Thymus (tissue), 11 donors: ENCODE measurements around the gene RAB20. TPM values are rescaled to one million over a fixed set of nuclear protein-coding genes. Genes with fewer than 3 reads are reported as not detected.
"Not testable (repeated sequence)": the region's sequence is repeated elsewhere in the genome, so short reads cannot be mapped to it uniquely, and the experiment has no call there.

Source experiments
- DNase-seq, 9 donors: peaks; one replicate each; pipeline ENCODE4 v3.0.0-alpha.2; 2013; ENCODE audit warnings: low spot score in 9 of 9, low read depth in 6 of 9, missing footprints in 1 of 9
- H3K27ac ChIP-seq, 2 donors: one replicate each; pipeline ENCODE4 v1.5.1; 2013; ENCODE audit warnings: control low read depth in 1 of 2, low read depth in 1 of 2, low read length in 1 of 2, mild to moderate bottlenecking in 1 of 2, moderate library complexity in 1 of 2
- H3K27me3 ChIP-seq, 2 donors: one replicate each; pipeline ENCODE4 v1.5.1; 2013; ENCODE audit warnings: low read length in 1 of 2; ENCODE audit not compliant: control insufficient read depth in 2 of 2, insufficient read depth in 1 of 2
- H3K36me3 ChIP-seq, 2 donors: one replicate each; pipeline ENCODE4 v1.5.1; 2013; ENCODE audit warnings: low read length in 1 of 2, mild to moderate bottlenecking in 1 of 2, moderate library complexity in 1 of 2; ENCODE audit not compliant: control insufficient read depth in 2 of 2, insufficient read depth in 2 of 2
- H3K4me1 ChIP-seq, 2 donors: one replicate each; pipeline ENCODE4 v1.5.1; 2013; ENCODE audit warnings: low read length in 2 of 2; ENCODE audit not compliant: control insufficient read depth in 2 of 2, insufficient read depth in 2 of 2
- H3K4me3 ChIP-seq, 2 donors: one replicate each; pipeline ENCODE4 v1.5.1; 2013; ENCODE audit warnings: low read length in 2 of 2, control low read depth in 1 of 2, mild to moderate bottlenecking in 1 of 2
- H3K9me3 ChIP-seq, 2 donors: one replicate each; pipeline ENCODE4 v1.5.1; 2013; ENCODE audit warnings: low read length in 1 of 2, mild to moderate bottlenecking in 1 of 2; ENCODE audit not compliant: control insufficient read depth in 2 of 2, insufficient read depth in 1 of 2
- WGBS: extraction: QIAGEN DNeasy Blood & Tissue Kit; methylation state at CpG from one replicate; pipeline ENCODE4 v1.1.7; 2013; 5-methylcytosine and 5-hydroxymethylcytosine counted together
- polyA plus RNA-seq: library from polyadenylated mRNA; stranded (reverse); fragments of 200-250 nt; gene quantifications from one replicate; pipeline ENCODE4 v1.2.3, GENCODE V29; 2013
- total RNA-seq: library from RNA; stranded (reverse); fragments of 120-200 nt; gene quantifications from one replicate; pipeline ENCODE4 v1.2.4, GENCODE V29; 2013
- donor health status: healthy.

The RAB20 gene
- total and polyA plus RNA-seq, 2 donors, result 4.8 to 18.5 TPM

DNA sequence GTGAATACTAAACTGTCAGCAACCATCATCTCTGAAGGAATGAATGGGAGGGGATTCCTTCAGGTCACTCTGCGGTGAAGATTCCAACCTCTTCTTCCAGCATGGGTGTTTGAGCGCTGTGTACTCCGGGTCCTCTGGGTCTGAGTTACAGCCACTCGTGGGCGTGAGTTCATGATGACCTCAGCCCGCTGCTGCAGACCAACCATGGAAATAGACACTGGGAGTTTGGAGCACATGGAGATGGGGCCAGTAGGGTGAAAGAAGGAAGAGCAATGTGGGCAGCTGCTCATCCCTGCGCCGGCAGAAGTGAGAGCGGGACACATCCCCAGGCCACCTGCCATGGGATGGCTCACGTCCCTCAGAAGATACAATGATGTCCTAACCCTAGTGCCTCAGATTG, 16.8 kb upstream of the RAB20 start:
- no peak for DNase-seq
- Histone ChIP-seq H3K27me3 (peaks cover 0 to 21% of the 10 kb centered on the region in 2 donors), H3K36me3 (no peaks in the 10 kb centered on the region), H3K4me3 (no peak overlapping the region), H3K4me1 (no peaks in the 10 kb centered on the region), H3K9me3 (no peaks in the 10 kb centered on the region), H3K27ac (no peak overlapping the region)
- 89% methylated on average over 10 of the region's 10 CpGs for WGBS

DNA sequence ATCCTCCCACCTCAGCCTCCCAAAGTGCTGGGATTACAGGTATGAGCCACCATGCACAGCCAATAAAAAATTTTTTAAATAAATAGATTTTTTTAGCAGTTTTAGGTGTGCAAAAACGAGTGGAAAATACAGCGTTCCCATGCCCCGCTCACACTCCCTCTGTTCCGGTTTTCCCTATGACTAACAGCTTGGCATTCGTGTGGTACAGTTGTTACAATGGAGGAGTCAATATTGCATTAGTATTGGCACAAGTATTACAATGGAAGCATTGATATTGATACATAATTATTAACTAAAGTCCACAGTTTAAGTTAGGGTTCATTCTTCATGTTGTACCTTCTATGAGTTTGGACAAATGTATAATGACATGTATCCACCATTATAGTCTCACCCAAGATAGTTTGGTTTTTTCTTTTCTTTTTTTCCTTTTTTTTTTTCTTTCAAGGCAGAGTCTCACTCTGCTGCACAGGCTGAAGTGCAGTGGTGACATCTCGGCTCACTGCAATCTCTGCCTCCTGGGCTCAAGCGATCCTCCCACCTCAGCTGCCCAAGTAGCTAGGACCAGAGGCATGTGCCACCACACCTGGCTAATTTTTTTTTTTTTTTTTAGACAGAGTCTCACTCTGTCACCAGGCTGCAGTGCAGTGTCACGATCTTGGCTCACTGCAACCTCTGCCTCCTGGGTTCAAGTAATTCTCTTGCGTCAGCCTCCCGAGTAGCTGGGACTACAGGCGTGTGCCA, 15.4 kb upstream of the RAB20 start:
- 95% methylated on average over 11 of the region's 11 CpGs for WGBS
- DNase-seq, result no peak
- no peaks in the 10 kb centered on the region for H3K9me3 ChIP-seq
- H3K27ac ChIP-seq, result no peak overlapping the region
- no peaks in the 10 kb centered on the region for H3K36me3 ChIP-seq
- no peaks in the 10 kb centered on the region for H3K4me1 ChIP-seq
- H3K27me3 ChIP-seq, result peaks cover 0 to 26% of the 10 kb centered on the region in 2 donors
- no peak overlapping the region for H3K4me3 ChIP-seq

DNA sequence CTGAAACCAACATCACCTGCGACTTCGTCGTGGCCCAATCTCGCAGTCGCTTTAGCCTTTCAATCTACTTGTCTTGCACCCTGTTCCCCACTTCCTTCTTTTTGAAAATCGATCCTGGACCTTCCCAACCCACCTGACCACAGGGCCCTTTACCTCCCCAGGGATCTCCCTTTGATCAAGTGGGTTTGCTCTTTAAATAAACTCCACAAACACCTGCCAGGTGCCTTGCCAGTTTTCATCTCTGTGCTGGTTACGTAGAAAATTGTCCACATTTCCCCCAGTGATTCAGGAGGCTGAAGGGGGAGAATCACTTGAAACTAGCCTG, 14.5 kb upstream of the RAB20 start:
- Histone ChIP-seq H3K27ac (no peak overlapping the region), H3K27me3 (peaks cover 0 to 31% of the 10 kb centered on the region in 2 donors), H3K4me1 (no peaks in the 10 kb centered on the region), H3K9me3 (no peaks in the 10 kb centered on the region), H3K4me3 (no peak overlapping the region), H3K36me3 (no peaks in the 10 kb centered on the region)
- WGBS, result 16% methylated on average over 7 of the region's 7 CpGs
- DNase-seq, result no peak

DNA sequence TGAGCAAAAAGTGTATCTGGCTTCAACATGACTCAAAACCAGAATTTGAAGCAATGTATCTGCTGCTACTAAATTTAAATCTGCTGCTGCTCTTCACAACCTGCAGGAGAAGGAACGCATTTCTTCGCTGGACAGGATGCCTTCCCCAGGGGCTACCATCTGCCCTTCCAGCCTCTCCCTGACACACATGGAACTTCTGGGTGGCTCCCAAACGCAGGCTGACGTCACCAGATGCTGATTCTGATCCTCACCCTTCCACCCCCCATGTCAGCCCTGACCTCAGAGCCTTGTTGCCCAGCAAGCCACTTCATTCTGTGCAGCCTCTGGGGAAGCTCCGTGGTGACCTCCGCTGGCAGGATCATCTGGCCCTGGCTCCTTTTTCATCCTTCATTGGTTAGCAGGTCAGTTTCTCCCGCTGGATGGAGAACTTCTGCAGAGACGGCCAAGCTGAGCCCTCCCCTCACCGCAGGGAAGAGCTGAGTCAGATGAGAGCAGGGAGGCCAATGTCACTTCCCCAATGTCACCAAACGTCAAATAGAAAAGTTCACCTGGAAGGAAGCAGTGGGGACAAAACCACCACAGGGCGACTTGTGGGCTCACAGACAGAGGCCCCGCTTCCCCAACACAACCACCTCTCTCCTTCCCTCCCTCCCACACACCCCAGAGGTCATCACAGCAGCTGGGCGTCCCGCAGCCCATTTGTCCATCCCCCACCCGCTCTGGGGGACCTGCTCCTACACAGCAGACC, 14.0 kb upstream of the RAB20 start:
- Histone ChIP-seq H3K36me3 (no peaks in the 10 kb centered on the region), H3K27ac (no peak overlapping the region), H3K9me3 (no peaks in the 10 kb centered on the region), H3K4me1 (no peaks in the 10 kb centered on the region), H3K27me3 (peaks cover 0 to 31% of the 10 kb centered on the region in 2 donors), H3K4me3 (no peak overlapping the region)
- DNase-seq, result peak in 1 of 9 donors; percentile 17
- 18% methylated on average over 15 of the region's 15 CpGs for WGBS

DNA sequence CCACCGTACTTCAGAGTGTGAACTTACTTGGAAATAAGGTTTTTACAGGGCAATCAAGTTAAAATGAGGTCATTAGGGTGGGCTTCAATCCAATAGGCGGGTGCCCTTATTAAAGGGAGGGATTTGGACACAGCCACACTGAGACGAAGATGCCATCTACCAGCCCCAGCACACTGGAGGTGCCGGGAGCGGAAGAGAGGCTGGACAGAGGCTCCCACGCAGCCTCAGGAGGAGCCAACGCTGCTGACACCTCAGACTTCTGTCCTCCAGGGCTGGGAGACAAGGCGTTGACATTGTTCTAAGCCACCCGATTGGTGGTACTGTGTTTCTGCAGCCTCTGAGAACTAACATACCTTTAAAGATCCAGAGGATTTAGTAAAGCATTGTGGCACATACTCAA, 12.6 kb upstream of the RAB20 start:
- Histone ChIP-seq H3K4me1 (no peaks in the 10 kb centered on the region), H3K27ac (no peak overlapping the region), H3K36me3 (no peaks in the 10 kb centered on the region), H3K27me3 (peaks cover 0 to 31% of the 10 kb centered on the region in 2 donors), H3K9me3 (no peaks in the 10 kb centered on the region), H3K4me3 (no peak overlapping the region)
- no peak for DNase-seq
- 92% methylated on average over 9 of the region's 9 CpGs for whole genome bisulfite sequencing

DNA sequence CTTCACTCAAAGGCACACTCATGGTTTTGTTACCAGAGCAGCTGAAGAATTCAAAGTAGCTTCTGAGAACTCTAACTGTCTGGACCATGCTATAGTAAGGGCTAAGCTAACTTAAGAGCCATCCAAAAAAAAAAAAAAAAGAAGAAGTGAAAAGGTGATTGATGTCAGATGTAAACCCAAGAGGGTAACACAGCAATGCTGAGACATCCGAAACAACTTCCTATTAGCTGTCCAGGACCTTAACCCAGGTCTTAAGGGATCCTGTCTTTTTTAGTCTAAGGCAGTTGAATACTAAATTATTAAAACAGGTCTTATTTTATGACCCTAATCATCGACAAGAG, 11.2 kb upstream of the RAB20 start:
- Histone ChIP-seq H3K4me3 (no peak overlapping the region), H3K27ac (no peak overlapping the region), H3K9me3 (no peaks in the 10 kb centered on the region), H3K4me1 (no peaks in the 10 kb centered on the region), H3K36me3 (no peaks in the 10 kb centered on the region), H3K27me3 (peaks cover 0 to 31% of the 10 kb centered on the region in 2 donors)
- 89% methylated on average over 2 of the region's 2 CpGs for WGBS
- no peak for DNase-seq

DNA sequence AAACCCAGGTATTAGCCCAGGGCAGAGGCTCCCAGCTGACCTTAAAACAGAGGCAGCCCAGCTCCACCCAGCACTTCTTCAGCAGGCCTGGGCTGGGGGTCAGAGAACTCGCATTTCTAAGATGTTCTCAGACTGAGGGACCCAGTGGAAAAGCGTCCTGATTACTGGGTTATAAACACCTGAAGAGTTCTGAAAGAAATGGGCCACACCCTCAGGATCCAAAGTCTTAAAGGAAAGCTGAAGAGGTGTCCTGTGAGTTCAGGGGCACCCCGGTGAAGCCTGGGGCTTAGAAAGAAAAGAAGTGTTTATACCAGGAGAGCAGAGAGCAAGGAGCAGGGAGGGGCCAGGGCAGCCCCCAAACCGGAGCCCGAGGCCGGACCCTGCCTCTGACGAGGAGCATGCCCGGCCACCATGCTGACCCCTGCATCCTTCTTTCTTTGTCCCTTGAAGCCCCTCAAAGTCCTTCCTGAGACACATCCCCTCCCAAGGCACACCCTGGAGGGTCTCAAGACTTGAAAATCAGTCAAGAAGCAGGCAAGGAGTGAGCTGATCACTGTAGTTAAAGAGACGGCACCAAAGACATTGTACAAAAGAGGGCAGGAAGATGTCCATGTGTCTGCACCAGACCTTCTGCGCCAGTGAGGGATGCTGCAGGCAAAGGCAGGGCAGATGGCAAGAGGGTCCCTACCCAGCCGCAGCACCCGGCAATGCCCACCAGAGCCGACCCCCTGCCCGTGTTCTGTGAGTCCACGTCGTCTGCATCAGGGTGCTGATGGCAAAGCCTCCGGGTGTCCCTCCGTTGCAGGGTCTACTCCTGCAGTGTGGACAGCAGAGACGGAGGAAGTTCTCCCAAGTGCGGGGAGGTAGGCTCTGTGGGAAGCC, 10.6 kb upstream of the RAB20 start:
- Histone ChIP-seq H3K4me3 (no peak overlapping the region), H3K36me3 (no peaks in the 10 kb centered on the region), H3K4me1 (no peaks in the 10 kb centered on the region), H3K27ac (no peak overlapping the region), H3K9me3 (no peaks in the 10 kb centered on the region), H3K27me3 (peaks cover 0 to 31% of the 10 kb centered on the region in 2 donors)
- no peak for DNase-seq
- WGBS, result 92% methylated on average over 20 of the region's 20 CpGs

DNA sequence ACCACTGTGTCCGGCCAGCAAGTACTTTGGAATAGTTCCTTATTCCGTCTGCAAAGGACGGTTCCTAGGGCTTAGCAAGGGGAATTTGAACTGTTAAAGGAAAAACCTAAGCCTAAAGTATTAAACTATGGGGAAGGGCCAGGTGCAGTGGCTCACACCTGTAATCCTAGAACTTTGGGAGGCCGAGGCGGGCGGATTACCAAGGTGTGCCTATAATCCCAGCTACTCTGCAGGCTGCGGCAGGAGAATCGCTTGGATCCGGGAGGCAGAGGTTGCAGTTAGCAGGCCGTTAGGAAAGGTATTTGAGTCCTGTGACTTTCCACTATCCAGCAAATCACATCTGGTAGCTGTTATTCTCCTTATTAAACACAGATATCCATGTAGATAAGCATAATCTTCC, 9.4 kb upstream of the RAB20 start:
- Histone ChIP-seq H3K4me1 (no peaks in the 10 kb centered on the region), H3K27ac (no peak overlapping the region), H3K36me3 (no peaks in the 10 kb centered on the region), H3K4me3 (no peak overlapping the region), H3K27me3 (peaks cover 0 to 27% of the 10 kb centered on the region in 2 donors), H3K9me3 (no peaks in the 10 kb centered on the region)
- 94% methylated on average over 10 of the region's 10 CpGs for WGBS
- DNase-seq, result no peak

DNA sequence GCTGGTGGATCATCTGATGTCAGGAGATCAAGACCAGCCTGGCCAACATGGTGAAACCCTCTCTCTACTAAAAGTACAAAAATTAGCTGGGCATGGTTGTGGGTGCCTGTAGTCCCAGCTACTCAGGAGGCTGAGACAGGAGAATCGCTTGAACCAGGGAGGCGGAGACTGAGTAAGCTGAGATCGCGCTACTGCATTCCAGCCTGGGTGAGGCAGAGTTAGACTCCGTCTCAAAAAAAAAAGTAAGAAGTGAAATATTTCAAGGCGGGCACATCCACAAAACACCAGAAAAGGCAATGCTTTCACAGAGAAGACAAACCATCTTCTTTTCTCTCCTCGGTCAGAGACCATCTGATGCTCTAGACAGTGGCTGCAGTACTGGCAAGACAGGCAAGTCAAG, 8.4 kb upstream of the RAB20 start:
- H3K27me3 ChIP-seq, result peaks cover 0 to 20% of the 10 kb centered on the region in 2 donors
- not testable (repeated sequence) for H3K4me3 ChIP-seq, H3K36me3 ChIP-seq, DNase-seq, H3K27ac ChIP-seq, H3K9me3 ChIP-seq, H3K4me1 ChIP-seq
- 93% methylated on average over 7 of the region's 7 CpGs for WGBS
